GM19324 (cell line): ENCODE data around the gene SLC1A4.
"Not testable (repeated sequence)": the region's sequence is repeated elsewhere in the genome, so short reads cannot be mapped to it uniquely, and the experiment has no call there.

Experiments
- ATAC-seq: cut with Tn5 transposase; IDR thresholded peaks from one replicate; pipeline ENCODE4 v1.9.1; 2021; ENCODE audit warnings: mild to moderate bottlenecking, moderate library complexity; ENCODE audit not compliant: unreplicated experiment, low FRiP score

The SLC1A4 gene

DNA sequence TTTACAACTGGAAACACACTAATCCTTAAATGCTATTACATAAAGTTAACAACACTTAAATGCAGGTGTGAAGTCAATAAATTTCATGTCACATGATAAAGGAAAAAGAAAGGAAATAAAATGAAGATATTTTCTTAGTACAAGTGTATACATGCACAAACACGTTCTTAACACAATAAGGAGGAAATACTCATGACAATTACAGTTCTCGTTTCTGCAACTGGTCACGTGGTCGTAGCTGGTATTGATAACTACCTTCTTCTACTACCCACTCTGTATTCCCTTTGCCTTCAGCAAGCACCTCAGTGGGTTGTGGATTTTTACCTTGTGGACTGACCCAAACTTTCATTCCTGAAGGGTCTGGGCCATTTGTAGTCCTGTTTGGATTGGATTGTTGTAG, 26.1 kb upstream of the SLC1A4 start:
- not testable (repeated sequence) for ATAC-seq

- no peak for ATAC-seq
Observed at GRCh38 chr2:64963719-64964118, 25.5 kb upstream of the SLC1A4 start.

DNA sequence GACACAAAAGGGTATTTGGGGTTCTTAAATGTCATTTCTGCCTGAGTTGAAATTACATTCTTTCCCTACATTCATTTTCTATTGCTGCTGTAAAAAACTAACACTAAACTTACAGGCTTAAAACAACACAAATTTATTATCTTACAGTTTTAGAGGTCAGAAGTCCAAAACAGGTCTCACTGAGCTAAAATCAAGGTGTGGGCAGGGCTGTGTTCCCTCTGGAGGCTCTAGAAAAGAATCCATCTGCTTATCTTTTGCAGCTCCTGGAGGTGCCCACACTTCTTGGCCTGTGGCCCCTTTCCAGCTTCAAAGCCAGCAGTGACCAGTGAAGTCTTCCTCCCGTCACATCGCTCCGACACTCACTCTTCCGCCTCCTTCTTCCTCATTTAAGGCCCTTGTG, 23.2 kb upstream of the SLC1A4 start:
- no peak for ATAC-seq

DNA sequence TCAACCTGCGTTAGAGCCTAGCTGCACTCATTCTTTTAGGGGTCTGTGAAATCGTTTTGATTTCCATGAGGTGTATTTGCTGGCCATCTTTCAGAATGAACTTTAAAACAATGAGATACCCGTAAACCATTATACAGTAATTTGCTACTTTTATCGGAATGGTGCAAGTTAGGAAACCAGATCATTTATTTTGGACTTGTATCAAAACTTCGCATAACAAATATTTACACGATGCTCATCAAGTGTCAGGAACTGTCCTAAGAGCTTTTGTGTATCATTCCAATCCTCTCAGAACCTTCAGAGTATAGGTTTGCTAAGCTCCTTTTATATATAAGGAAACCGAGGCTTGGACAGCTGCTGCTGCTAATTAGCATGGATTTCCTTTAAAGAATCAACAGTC, 22.4 kb upstream of the SLC1A4 start:
- no peak for ATAC-seq

GRCh38 chr2:64967601-64968000, 21.6 kb upstream of the SLC1A4 start:
- no peak for ATAC-seq

GRCh38 chr2:64969086-64969485, 20.1 kb upstream of the SLC1A4 start:
- ATAC-seq = not testable (repeated sequence)

DNA sequence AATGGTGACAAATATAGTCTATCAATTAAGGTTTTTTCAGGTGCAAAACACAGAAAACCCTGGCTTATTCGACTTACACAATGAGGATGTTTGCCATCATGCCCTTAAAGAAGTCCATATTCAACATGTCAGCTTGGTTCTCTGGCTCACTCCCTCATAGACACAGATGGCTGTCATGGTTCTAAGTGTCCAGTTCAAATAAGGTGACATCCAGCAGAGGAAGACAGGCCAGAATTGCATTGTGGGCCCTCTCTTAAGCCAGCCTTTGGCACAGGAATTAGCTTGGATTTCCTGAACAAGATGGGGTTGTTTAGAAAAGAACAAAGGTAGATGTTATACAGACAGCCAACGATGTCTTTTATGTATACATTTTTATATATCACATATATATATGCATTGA, 18.7 kb upstream of the SLC1A4 start:
- ATAC-seq = no peak

GRCh38 chr2:64972426-64972825, 16.8 kb upstream of the SLC1A4 start:
- ATAC-seq = no peak

- no peak for ATAC-seq
Observed at GRCh38 chr2:64972876-64973275, 16.3 kb upstream of the SLC1A4 start.

- no peak for ATAC-seq
Observed at GRCh38 chr2:64975232-64975821, 13.9 kb upstream of the SLC1A4 start.

- no peak for ATAC-seq
Observed at GRCh38 chr2:64976276-64976675, 12.9 kb upstream of the SLC1A4 start.

- ATAC-seq = no peak
Observed at GRCh38 chr2:64978514-64979268, 10.5 kb upstream of the SLC1A4 start.

- no peak for ATAC-seq
Observed at GRCh38 chr2:64979744-64980143, 9.5 kb upstream of the SLC1A4 start.

DNA sequence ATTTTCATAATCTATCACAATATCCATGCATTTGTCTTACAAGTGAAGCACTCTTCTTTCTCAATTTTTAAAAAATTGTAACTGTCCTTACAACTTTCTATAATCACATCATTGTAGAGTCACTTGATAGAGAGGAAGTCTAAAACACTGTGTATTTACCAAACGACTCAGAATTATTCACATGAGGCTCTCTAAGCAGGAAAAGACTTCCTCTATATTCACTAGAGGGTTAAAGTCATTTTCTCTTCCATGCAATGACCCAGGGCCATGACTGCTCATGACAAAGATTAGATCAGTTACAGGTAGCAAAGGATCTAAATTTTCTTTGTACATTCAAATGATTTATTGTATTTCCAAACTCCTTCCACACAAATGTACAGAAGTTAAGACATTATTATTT, 9.0 kb upstream of the SLC1A4 start:
- ATAC-seq = no peak

DNA sequence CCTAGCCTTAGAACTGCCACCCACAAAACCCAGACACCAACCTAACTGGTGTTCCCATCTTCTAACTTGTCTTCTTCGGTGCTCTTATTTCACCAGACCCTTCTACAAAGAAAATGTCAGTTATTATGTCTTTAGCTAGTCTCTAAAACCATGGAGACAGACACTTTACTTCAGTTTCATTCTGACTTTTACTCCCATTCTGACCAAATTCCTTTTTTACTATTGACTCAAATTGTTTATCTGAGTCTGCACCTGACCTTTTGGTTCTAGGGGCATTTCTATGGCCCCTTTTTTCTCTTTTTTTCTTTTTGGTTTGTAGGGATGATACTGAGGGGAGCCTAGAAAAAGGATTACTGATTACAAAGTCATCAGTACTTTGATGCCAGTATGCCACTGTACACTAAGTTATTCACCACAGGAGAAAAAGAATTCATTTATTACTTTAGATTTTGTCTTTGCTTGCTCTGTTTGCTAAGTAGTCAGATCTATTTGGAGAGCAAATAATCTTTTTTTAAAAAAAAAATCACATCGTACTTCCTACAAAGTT, 6.8 kb upstream of the SLC1A4 start:
- ATAC-seq = no peak

DNA sequence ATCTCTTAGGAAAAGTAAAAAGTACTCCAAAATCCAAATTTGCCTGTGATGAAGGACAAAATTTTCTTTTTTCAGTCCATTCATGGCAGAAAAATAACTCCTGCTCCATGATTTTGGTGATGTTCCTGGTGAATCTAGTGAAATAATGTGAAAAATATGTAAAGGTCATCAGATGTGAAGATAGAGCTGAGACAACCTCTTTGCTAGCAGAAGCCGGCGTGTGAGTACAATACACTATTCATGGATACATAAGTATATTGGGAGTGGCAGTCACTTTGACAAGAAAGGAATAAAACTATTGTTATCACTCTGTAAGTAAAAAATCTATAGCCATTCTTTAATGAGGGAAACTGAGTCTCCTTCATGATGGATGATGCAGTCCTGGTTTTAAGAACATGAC, 6.3 kb upstream of the SLC1A4 start:
- ATAC-seq = no peak

DNA sequence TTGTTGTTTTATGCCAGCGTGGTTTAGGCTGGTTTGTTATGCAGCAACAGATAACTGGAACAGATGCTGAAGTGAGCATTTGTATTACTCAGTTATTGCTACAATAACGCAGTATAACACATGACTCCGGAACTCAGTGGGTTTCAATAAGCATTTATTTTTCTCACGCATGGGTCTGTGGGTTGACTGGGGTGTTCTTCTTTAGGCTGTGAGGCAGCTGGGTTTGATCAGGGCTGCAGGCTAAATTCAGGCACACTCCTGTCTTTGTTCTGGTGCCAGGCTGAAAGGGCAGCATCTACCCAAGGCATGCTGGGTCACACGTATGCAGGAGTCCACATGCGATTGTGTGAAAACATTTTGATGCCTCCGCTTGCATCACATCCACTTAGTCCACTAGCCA, 3.8 kb upstream of the SLC1A4 start:
- no peak for ATAC-seq

GRCh38 chr2:64987001-64987955, 1.9 kb upstream of the SLC1A4 start:
- no peak for ATAC-seq

- ATAC-seq = no peak
Observed at GRCh38 chr2:64987956-64988419, 1.2 kb upstream of the SLC1A4 start.

GRCh38 chr2:64988420-64989125, 626 bp upstream of the SLC1A4 start:
- peak; percentile 33 for ATAC-seq
